HepG2 (cell line): ENCODE results near the gene CCDC192. TPM values are rescaled to one million over a fixed set of nuclear protein-coding genes. Genes with fewer than 3 reads are reported as not detected.

Source experiments
- ATAC-seq: fragments of 200-7000 bp; cut with Tn5 transposase; 3 replicates; pipeline ENCODE4 v1.9.1; 2020; ENCODE audit warnings: mild to moderate bottlenecking, moderate library complexity
- BruUV-seq: library from RNA; stranded (reverse); fragments of 400-500 nt; replicated peaks from 2 replicates; lab custom pipeline; 2021; lab: Mats Ljungman, UMichigan
- CTCF ChIA-PET: fragments of 300-600 bp; formaldehyde crosslinking; extraction: SDS; loops from one replicate; lab custom pipeline; 2021; ENCODE audit warnings: low total read pairs, inconsistent platforms, low intra/inter-chr PET ratio; lab: Yijun Ruan, JAX
- POLR2A ChIA-PET: fragments of 350-600 bp; sonication (Branson Sonifier 250); formaldehyde crosslinking; loops from one replicate; lab custom pipeline; 2020; ENCODE audit warnings: antibody characterized with exemption, inconsistent platforms; lab: Yijun Ruan, JAX
- DNase-seq: peaks from one replicate; pipeline ENCODE4 v3.0.0-alpha.2; 2015; ENCODE audit warnings: low spot score
- FAIRE-seq: peaks from 3 replicates; lab custom pipeline; 2011; peaks lifted over from hg19 to GRCh38; lab: Jason Lieb, UNC
- H2AFZ ChIP-seq: one replicate; pipeline ENCODE4 v1.6.1; 2011; ENCODE audit warnings: low read length, inconsistent platforms
- H3K27ac ChIP-seq: fragments of 300-600 bp; 3 replicates; pipeline ENCODE4 v1.8.0; 2011; ENCODE audit warnings: mixed run types, mild to moderate bottlenecking, mixed read lengths, low read length, inconsistent platforms; ENCODE audit not compliant: insufficient read depth; ENCODE audit errors: extremely low read length
- H3K27me3 ChIP-seq, 2 experiments: fragments of 200-600 bp in 1 of 2; 2 replicates in 1 of 2; 3 replicates in 1 of 2; pipeline versions ENCODE4 v1.6.0 to v1.8.0; 2011; ENCODE audit warnings: low read length in 2 of 2, mild to moderate bottlenecking in 2 of 2, moderate library complexity in 2 of 2, inconsistent platforms in 1 of 2; ENCODE audit not compliant: insufficient read depth in 2 of 2, control insufficient read depth in 1 of 2
- H3K36me3 ChIP-seq, 2 experiments: fragments of 200-600 bp in 1 of 2; replicated peaks in 1 of 2; 2 replicates in 1 of 2; 3 replicates in 1 of 2; pipeline versions ENCODE4 v1.5.1 to v1.8.0; 2011; ENCODE audit warnings: low read length in 2 of 2, inconsistent platforms in 1 of 2; ENCODE audit not compliant: insufficient read depth in 2 of 2, control insufficient read depth in 1 of 2
- H3K4me1 ChIP-seq: 2 replicates; pipeline ENCODE4 v1.5.1; 2012; ENCODE audit warnings: low read length, inconsistent platforms; ENCODE audit not compliant: insufficient read depth
- H3K4me2 ChIP-seq: 2 replicates; pipeline ENCODE4 v1.6.0; 2011; ENCODE audit warnings: low read depth, low read length, inconsistent platforms
- H3K4me3 ChIP-seq, 3 experiments: fragments of 200-600 bp in 1 of 3; sonication (generic), shearing (Covaris generic) in 1 of 3; replicated peaks in 1 of 3; 2 replicates each; pipeline ENCODE4 v1.5.1; 2011 to 2016; ENCODE audit warnings: low read length in 3 of 3, inconsistent platforms in 2 of 3, low read depth in 2 of 3, mild to moderate bottlenecking in 2 of 3, control low read depth in 1 of 3, mixed read lengths in 1 of 3; ENCODE audit not compliant: insufficient read depth in 1 of 3
- H3K79me2 ChIP-seq: one replicate; pipeline ENCODE4 v1.6.1; 2011; ENCODE audit warnings: low read length, inconsistent platforms; ENCODE audit not compliant: insufficient read depth
- H3K9ac ChIP-seq: 2 replicates; pipeline ENCODE4 v1.6.0; 2011; ENCODE audit warnings: mild to moderate bottlenecking, low read depth, low read length, inconsistent platforms; ENCODE audit not compliant: insufficient read depth
- H3K9me3 ChIP-seq: 2 replicates; pipeline ENCODE4 v1.5.1; 2012; ENCODE audit warnings: mild to moderate bottlenecking, low read length
- H4K20me1 ChIP-seq: 2 replicates; pipeline ENCODE4 v1.6.0; 2011; ENCODE audit warnings: inconsistent platforms, mild to moderate bottlenecking, low read length, moderate library complexity; ENCODE audit not compliant: insufficient read depth
- KLF9 ChIP-seq: IDR thresholded peaks from 2 replicates; pipeline ENCODE4 v1.6.1; 2016; ENCODE audit warnings: low read depth
- MAFK ChIP-seq, 2 experiments: IDR thresholded peaks in 1 of 2; conservative IDR thresholded peaks in 1 of 2; 2 replicates each; pipeline ENCODE4 v1.6.1; 2011; ENCODE audit warnings: improper control_type of control experiment in 2 of 2, low read length in 2 of 2
- ZNF101 ChIP-seq: sonication (generic); formaldehyde crosslinking; IDR thresholded peaks from 2 replicates; pipeline ENCODE4 v1.4.0; 2020; ENCODE audit warnings: mild to moderate bottlenecking, low read depth, missing genetic modification reagents, borderline replicate concordance
- WGBS: methylation state at CpG from one replicate; pipeline ENCODE4 v1.1.6; 2017; ENCODE audit warnings: low lambda C conversion rate; 5-methylcytosine and 5-hydroxymethylcytosine counted together
- in situ Hi-C: cut with HindIII; loops from 2 replicates; pipeline ENCODE4 v1.10.0; 2017; ENCODE audit warnings: low pct_unique_long_range_greater_than_20kb; ENCODE audit not compliant: extremely low pct_ligation_motif_present
- intact Hi-C: fragments of 100-400 bp; cut with micrococcal nuclease; formaldehyde crosslinking; loops from one replicate; pipeline ENCODE4 v1.10.0; 2022; ENCODE audit not compliant: unreplicated experiment
- polyA plus RNA-seq, 8 experiments: library from polyadenylated mRNA; depleted of rRNA in 3 of 8; stranded (reverse) in 7 of 8; unstranded in 1 of 8; fragments of >200 nt; fragmentation: Illumina TruSeq in 4 of 8; extraction: Trizol in 4 of 8; gene quantifications; 2 replicates each; pipeline versions ENCODE4 v1.2.1 to v1.2.3, GENCODE V29; 2011 to 2016; ENCODE audit warnings: low read depth in 4 of 8, missing spikeins in 1 of 8, mixed read lengths in 1 of 8; ENCODE audit not compliant: insufficient read depth in 1 of 8
- total RNA-seq, 5 experiments: library from RNA; depleted of rRNA; stranded (reverse); fragments of >200 nt; fragmentation: Illumina TruSeq; extraction: Trizol; gene quantifications; 2 replicates each; pipeline ENCODE4 v1.2.3, GENCODE V29; 2016; ENCODE audit warnings: low read depth in 1 of 5
- TF ChIP-seq, protein P1 (sequence below): sonication (generic); formaldehyde crosslinking; IDR thresholded peaks from 2 replicates; pipeline ENCODE4 v1.4.0; 2020; ENCODE audit warnings: mild to moderate bottlenecking, missing genetic modification reagents

Gene CCDC192
- total and polyA plus RNA-seq, 2 of the 13 experiments (the other 11 are each of a cell fraction or from before 2014, with no cell fraction given), result not detected

DNA sequence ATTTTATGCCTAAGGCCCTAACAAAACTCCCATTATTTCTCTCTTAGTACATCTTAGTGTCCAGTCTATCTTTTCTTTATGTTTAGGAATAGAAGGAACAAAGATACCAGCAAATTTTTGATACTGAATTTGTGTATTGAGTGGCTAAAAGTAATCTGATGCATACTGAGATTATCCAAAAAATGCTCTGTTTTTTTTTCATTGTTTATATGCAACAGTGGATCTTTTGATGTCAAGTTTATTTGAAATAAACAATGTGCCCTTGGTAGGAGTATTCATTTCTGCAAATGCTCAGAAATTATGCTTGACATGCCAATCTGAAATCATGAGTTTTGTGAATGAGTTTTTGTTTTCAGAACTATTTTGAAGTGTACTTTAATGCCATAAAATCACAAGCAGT lies 58.7 kb downstream of the CCDC192 start (continued):
- TF ChIP-seq, protein P1, sequence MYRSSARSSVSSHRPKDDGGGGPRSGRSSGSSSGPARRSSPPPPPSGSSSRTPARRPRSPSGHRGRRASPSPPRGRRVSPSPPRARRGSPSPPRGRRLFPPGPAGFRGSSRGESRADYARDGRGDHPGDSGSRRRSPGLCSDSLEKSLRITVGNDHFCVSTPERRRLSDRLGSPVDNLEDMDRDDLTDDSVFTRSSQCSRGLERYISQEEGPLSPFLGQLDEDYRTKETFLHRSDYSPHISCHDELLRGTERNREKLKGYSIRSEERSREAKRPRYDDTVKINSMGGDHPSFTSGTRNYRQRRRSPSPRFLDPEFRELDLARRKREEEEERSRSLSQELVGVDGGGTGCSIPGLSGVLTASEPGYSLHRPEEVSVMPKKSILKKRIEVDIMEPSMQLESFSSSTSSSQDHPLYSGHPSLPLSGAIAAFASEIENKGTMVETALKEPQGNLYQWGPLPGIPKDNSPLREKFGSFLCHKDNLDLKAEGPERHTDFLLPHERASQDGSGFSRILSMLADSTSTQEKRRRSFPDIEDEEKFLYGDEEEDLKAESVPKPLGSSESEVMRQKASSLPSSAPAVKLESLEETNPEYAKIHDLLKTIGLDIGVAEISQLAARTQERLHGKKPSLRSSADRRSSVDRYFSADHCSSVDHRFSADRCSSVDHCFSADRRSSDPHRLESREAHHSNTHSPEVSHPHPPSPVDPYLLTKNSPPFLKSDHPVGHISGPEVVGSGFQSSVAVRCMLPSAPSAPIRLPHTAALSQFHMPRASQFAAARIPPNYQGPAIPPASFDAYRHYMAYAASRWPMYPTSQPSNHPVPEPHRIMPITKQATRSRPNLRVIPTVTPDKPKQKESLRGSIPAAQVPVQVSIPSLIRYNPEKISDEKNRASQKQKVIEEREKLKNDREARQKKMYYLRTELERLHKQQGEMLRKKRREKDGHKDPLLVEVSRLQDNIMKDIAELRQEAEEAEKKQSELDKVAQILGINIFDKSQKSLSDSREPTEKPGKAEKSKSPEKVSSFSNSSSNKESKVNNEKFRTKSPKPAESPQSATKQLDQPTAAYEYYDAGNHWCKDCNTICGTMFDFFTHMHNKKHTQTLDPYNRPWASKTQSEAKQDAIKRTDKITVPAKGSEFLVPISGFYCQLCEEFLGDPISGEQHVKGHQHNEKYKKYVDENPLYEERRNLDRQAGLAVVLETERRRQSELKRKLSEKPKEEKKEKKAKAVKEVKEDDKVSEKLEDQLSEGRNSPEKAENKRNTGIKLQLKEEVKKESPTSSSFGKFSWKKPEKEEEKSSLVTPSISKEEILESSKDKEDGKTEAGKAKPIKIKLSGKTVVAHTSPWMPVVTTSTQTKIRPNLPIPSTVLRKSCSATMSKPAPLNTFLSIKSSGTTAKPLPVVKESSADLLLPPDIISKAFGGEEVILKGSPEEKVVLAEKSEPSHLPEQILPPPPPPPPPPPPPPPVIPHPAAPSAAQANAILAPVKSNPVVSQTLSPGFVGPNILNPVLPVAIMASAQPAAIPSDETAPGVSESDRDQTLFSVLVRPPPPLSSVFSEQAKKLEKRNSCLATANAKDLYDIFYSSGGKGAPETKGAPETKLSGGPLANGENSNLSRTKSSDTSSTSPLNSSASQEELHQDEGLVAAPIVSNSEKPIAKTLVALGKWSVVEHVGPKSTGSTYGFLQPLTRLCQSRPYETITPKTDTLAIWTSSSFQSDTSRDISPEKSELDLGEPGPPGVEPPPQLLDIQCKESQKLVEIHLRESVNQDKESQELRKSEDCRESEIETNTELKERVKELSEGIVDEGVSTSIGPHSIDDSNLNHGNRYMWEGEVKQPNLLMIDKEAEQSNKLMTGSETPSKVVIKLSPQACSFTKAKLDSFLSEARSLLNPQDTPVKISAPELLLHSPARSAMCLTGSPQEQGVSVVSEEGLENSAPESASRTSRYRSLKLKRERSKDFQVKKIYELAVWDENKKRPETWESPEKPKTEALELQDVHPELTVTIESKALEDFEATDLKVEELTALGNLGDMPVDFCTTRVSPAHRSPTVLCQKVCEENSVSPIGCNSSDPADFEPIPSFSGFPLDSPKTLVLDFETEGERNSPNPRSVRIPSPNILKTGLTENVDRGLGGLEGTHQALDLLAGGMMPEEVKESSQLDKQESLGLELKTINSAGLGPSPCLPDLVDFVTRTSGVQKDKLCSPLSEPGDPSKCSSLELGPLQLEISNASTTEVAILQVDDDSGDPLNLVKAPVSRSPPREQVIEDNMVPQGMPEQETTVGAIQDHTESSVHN, result no peak
- TF ChIP-seq ZNF101 (CRISPR knock-in tag), result no peak

DNA sequence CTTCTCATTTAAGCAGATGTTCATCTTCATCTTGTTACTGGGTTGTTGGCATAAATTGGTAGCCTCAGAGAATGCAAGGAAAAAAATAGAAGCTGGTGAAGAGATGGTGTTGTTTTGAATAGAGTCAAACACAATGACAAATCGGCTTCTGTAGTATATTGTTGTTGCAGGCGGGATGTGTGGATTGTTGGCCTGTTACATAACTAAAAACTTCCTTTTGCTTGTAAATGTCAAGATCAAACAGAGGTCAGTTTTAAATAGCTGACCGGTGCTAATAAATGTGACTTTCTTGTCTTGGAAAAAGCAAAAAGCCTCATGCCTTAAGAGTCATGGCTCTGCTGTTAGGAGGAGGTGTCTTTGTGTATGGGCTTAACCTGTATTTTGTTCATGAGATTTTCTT lies 59.2 kb downstream of the CCDC192 start:
- in situ Hi-C loops, result no loop called here
- CTCF ChIA-PET, result no interaction called here

More for the DNA sequence above, 59.2 kb downstream of the CCDC192 start:
- 0 out of 4 replicates have a peak, but pooled peaks of 1 of the 2 experiments have one; percentile 36 for TF ChIP-seq MAFK (conservative IDR thresholded peaks at IDR 0.05 in 1 of 2, IDR thresholded peaks at IDR 0.05 in 1 of 2; ENCODE audit: low read length in 2 of 2)
- TF ChIP-seq KLF9 (CRISPR knock-in tag), result no peak
- H2AFZ ChIP-seq, result no peak overlapping the region
- H4K20me1 ChIP-seq, result no peaks in the 10 kb centered on the region
- ATAC-seq (no peak), DNase-seq (no peak), FAIRE-seq (no peak)
- H3K9me3 ChIP-seq, result no peaks in the 10 kb centered on the region
- H3K9ac ChIP-seq, result no peak overlapping the region
- BruUV-seq, result no TSS peak
- H3K4me3 ChIP-seq, result no peak overlapping the region
- POLR2A ChIA-PET, result no interaction called here
- no peak overlapping the region for H3K4me2 ChIP-seq
- no peaks in the 10 kb centered on the region for H3K36me3 ChIP-seq
- no peak overlapping the region for H3K27ac ChIP-seq
- 8% methylated on average over 3 of the region's 3 CpGs for WGBS
- H3K27me3 ChIP-seq, result no peaks in the 10 kb centered on the region
- H3K4me1 ChIP-seq, result no peaks in the 10 kb centered on the region
- intact Hi-C loops, result no loop called here
- no peaks in the 10 kb centered on the region for H3K79me2 ChIP-seq
